Neural cell (in vitro differentiated cells): ENCODE measurements around the gene MUC5B.

Experiments used
- CTCF ChIP-seq: fragments of 450-650 bp; IDR thresholded peaks from 2 replicates; pipeline ENCODE4 v1.5.1; 2014; ENCODE audit warnings: antibody characterized with exemption, mild to moderate bottlenecking, moderate library complexity; ENCODE audit not compliant: poor library complexity, severe bottlenecking
- EZH2 ChIP-seq: fragments of 200-600, 300-800 bp; shearing (Covaris generic), sonication (generic); IDR thresholded peaks from 2 replicates; pipeline ENCODE4 v1.6.1; 2014; ENCODE audit warnings: antibody characterized with exemption, low read length, borderline replicate concordance, mild to moderate bottlenecking; ENCODE audit not compliant: insufficient read depth, poor library complexity, severe bottlenecking
- RAD21 ChIP-seq: fragments of 450-650 bp; conservative IDR thresholded peaks from 2 replicates; pipeline ENCODE4 v1.6.1; 2014; ENCODE audit warnings: antibody characterized with exemption, mild to moderate bottlenecking, moderate library complexity
- SMC3 ChIP-seq: fragments of 450-650 bp; conservative IDR thresholded peaks from 2 replicates; pipeline ENCODE4 v1.6.1; 2014; ENCODE audit warnings: antibody characterized with exemption, mild to moderate bottlenecking, moderate library complexity; ENCODE audit not compliant: poor library complexity

DNA sequence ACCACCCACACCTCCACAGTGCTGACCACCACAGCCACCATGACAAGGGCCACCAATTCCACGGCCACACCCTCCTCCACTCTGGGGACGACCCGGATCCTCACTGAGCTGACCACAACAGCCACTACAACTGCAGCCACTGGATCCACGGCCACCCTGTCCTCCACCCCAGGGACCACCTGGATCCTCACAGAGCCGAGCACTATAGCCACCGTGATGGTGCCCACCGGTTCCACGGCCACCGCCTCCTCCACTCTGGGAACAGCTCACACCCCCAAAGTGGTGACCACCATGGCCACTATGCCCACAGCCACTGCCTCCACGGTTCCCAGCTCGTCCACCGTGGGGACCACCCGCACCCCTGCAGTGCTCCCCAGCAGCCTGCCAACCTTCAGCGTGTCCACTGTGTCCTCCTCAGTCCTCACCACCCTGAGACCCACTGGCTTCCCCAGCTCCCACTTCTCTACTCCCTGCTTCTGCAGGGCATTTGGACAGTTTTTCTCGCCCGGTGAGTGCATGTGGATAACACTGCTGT, 28.4 kb downstream of the MUC5B start:
- TF ChIP-seq CTCF, result no peak
- TF ChIP-seq EZH2, result no peak
- TF ChIP-seq SMC3, result no peak
- TF ChIP-seq RAD21, result no peak
